HepG2 (cell line): ENCODE data around the gene UNC13D. TPM values are rescaled to one million over a fixed set of nuclear protein-coding genes. Genes with fewer than 3 reads are reported as not detected.

ENCODE experiments used
- CCDC6 ChIP-seq: sonication (generic); formaldehyde crosslinking; IDR thresholded peaks from 2 replicates; pipeline ENCODE4 v1.8.1; 2022; ENCODE audit warnings: mild to moderate bottlenecking, missing genetic modification reagents, moderate library complexity
- CREB3 ChIP-seq: sonication (generic); formaldehyde crosslinking; IDR thresholded peaks from 2 replicates; pipeline ENCODE4 v1.5.0; 2020; ENCODE audit warnings: missing genetic modification reagents
- GABPA ChIP-seq, 2 experiments: IDR thresholded peaks; 2 replicates each; pipeline ENCODE4 v1.6.1; 2011 to 2016; ENCODE audit warnings: low read depth in 2 of 2, low read length in 1 of 2, missing biosample characterization in 1 of 2, missing genetic modification characterization in 1 of 2
- HINFP ChIP-seq: sonication (generic); formaldehyde crosslinking; IDR thresholded peaks from 2 replicates; pipeline ENCODE4 v1.4.0; 2020; ENCODE audit warnings: low read depth, mild to moderate bottlenecking, missing genetic modification reagents
- HOXD1 ChIP-seq: sonication (generic); formaldehyde crosslinking; IDR thresholded peaks from 2 replicates; pipeline ENCODE4 v1.5.0; 2020; ENCODE audit warnings: missing genetic modification reagents
- ISL2 ChIP-seq: sonication (generic); formaldehyde crosslinking; IDR thresholded peaks from 2 replicates; pipeline ENCODE4 v1.5.0; 2020; ENCODE audit warnings: missing genetic modification reagents
- NKX3-1 ChIP-seq: sonication (generic); formaldehyde crosslinking; IDR thresholded peaks from 2 replicates; pipeline ENCODE4 v1.5.0; 2020; ENCODE audit warnings: missing genetic modification reagents
- NR2C2 ChIP-seq: sonication (generic); formaldehyde crosslinking; IDR thresholded peaks from 2 replicates; pipeline ENCODE4 v1.4.0; 2020; ENCODE audit warnings: missing genetic modification reagents, mild to moderate bottlenecking, moderate library complexity, borderline replicate concordance
- RFXANK ChIP-seq: IDR thresholded peaks from 2 replicates; pipeline ENCODE4 v1.6.1; 2016
- THAP9 ChIP-seq: sonication (generic); formaldehyde crosslinking; IDR thresholded peaks from 2 replicates; pipeline ENCODE4; 2020; ENCODE audit warnings: missing genetic modification reagents, mild to moderate bottlenecking, borderline replicate concordance
- ZFP62 ChIP-seq: sonication (generic); formaldehyde crosslinking; IDR thresholded peaks from 2 replicates; pipeline ENCODE4 v1.4.0; 2020; ENCODE audit warnings: missing genetic modification reagents
- ZFP82 ChIP-seq: sonication (generic); formaldehyde crosslinking; IDR thresholded peaks from 2 replicates; pipeline ENCODE4 v1.5.1; 2020; ENCODE audit warnings: mild to moderate bottlenecking, missing genetic modification reagents, borderline replicate concordance
- ZNF296 ChIP-seq: sonication (generic); formaldehyde crosslinking; conservative IDR thresholded peaks from 2 replicates; pipeline ENCODE4 v1.5.0; 2020; ENCODE audit warnings: mild to moderate bottlenecking, missing genetic modification reagents
- ZNF335 ChIP-seq: sonication (generic); formaldehyde crosslinking; IDR thresholded peaks from 2 replicates; pipeline ENCODE4 v1.4.0; 2020; ENCODE audit warnings: missing genetic modification reagents
- ZNF589 ChIP-seq: sonication (generic); formaldehyde crosslinking; conservative IDR thresholded peaks from 2 replicates; pipeline ENCODE4 v1.8.0; 2022; ENCODE audit warnings: mild to moderate bottlenecking, moderate library complexity, missing genetic modification reagents
- ZNF609 ChIP-seq: sonication (generic); formaldehyde crosslinking; IDR thresholded peaks from 2 replicates; pipeline ENCODE4 v1.4.0; 2020; ENCODE audit warnings: mild to moderate bottlenecking, missing genetic modification reagents, borderline replicate concordance
- ZNF776 ChIP-seq: sonication (generic); formaldehyde crosslinking; IDR thresholded peaks from 2 replicates; pipeline ENCODE4 v1.4.0; 2020; ENCODE audit warnings: mild to moderate bottlenecking, missing genetic modification reagents
- polyA plus RNA-seq, 8 experiments: library from polyadenylated mRNA; depleted of rRNA in 3 of 8; stranded (reverse) in 7 of 8; unstranded in 1 of 8; fragments of >200 nt; fragmentation: Illumina TruSeq in 4 of 8; extraction: Trizol in 4 of 8; gene quantifications; 2 replicates each; pipeline versions ENCODE4 v1.2.1 to v1.2.3, GENCODE V29; 2011 to 2016; ENCODE audit warnings: low read depth in 4 of 8, missing spikeins in 1 of 8, mixed read lengths in 1 of 8; ENCODE audit not compliant: insufficient read depth in 1 of 8
- total RNA-seq, 5 experiments: library from RNA; depleted of rRNA; stranded (reverse); fragments of >200 nt; fragmentation: Illumina TruSeq; extraction: Trizol; gene quantifications; 2 replicates each; pipeline ENCODE4 v1.2.3, GENCODE V29; 2016; ENCODE audit warnings: low read depth in 1 of 5

Gene UNC13D
- total and polyA plus RNA-seq, 2 of the 13 experiments (the other 11 are each of a cell fraction or from before 2014, with no cell fraction given), result 29.7 to 42.7 TPM

GRCh38 chr17:75784473-75785015 is 59.7 kb downstream of the UNC13D start, which contains the start of gene UNK (continued):
- TF ChIP-seq THAP9 (CRISPR knock-in tag), result peak; percentile 65; the same call in 1 of the 2 replicates
- TF ChIP-seq ZNF589 (CRISPR knock-in tag), result no peak
- TF ChIP-seq ZFP82 (CRISPR knock-in tag), result peak; percentile 96
- TF ChIP-seq ZFP62 (CRISPR knock-in tag), result peak; percentile 99
- TF ChIP-seq HOXD1 (CRISPR knock-in tag), result peak; percentile 57; the same call in 1 of the 2 replicates
- no peak for TF ChIP-seq ZNF296 (CRISPR knock-in tag)
- peak; percentile 94 for TF ChIP-seq NR2C2 (CRISPR knock-in tag)
- 0 out of 2 replicates have a peak, but pooled peaks have one; percentile 2 for TF ChIP-seq CREB3 (CRISPR knock-in tag)
- peak; percentile 82; the same call in 1 of the 2 replicates for TF ChIP-seq ZNF776 (CRISPR knock-in tag)
- peak; percentile 97 for TF ChIP-seq ZNF335 (CRISPR knock-in tag)
- peak; percentile 53 for TF ChIP-seq ZNF609 (CRISPR knock-in tag)
- TF ChIP-seq GABPA (IDR thresholded peaks at IDR 0.05; ENCODE audit: low read depth, low read length), result no peak
- peak; percentile 83 for TF ChIP-seq GABPA (CRISPR knock-in tag; IDR thresholded peaks at IDR 0.05; ENCODE audit: low read depth)
- no peak for TF ChIP-seq RFXANK (CRISPR knock-in tag)
- TF ChIP-seq ISL2, result 0 out of 2 replicates have a peak, but pooled peaks have one; percentile 5
- peak; percentile 60; the same call in 1 of the 2 replicates for TF ChIP-seq CCDC6
- TF ChIP-seq HINFP (CRISPR knock-in tag), result peak; percentile 98
- no peak; the same call in 1 of the 2 replicates for TF ChIP-seq NKX3-1 (CRISPR knock-in tag)
